ENCODE results near the gene GTPBP2.
A peak's percentile ranks its signal among the peaks of the same experiment; 100 is the strongest.

Gene GTPBP2

DNA sequence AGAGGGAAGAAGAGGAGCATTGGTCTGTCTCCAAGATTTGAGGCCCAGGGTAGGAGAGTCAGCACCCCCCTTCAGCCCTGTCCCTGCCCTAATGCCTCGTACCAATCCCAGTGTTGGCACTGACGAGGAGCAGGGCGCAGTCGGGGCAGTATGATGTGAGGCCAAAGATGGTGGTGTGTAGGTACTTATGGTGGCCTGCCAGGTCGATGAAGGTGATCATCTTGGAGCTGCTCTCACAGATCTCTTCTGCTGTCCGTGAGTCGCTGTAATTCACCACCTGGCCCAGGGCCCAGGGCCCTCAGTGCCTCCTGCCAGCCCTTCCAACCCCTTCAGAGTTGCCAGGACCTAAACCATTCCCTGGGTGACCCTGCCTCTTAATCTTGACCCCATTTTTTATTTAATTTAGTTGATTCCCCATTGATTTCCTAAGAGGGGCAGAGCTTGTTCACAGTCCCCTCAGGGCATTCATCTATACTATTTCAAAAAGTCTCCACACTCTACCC lies 4.2 kb downstream of the GTPBP2 start:
- no peak for DNase-seq
- peaks cover 9 to 71% (median 55%) of the 10 kb centered on the region in 4 experiments for H3K36me3 ChIP-seq (ENCODE audit: control insufficient read depth in 4 of 4, insufficient read depth in 4 of 4, low read length in 3 of 4)
- H3K4me3 ChIP-seq (ENCODE audit: control insufficient read depth in 1 of 7, extremely low read depth in 1 of 7, insufficient read depth in 4 of 7, low read depth in 2 of 7, low read length in 6 of 7): no peak overlapping the region
- H3K27ac ChIP-seq (ENCODE audit: insufficient read depth in 1 of 2, low read depth in 1 of 2, low read length in 2 of 2, poor library complexity in 1 of 2, severe bottlenecking in 2 of 2): no peak overlapping the region
- no peaks in the 10 kb centered on the region for H3K9me3 ChIP-seq (ENCODE audit: control extremely low read depth in 1 of 5, control insufficient read depth in 4 of 5, insufficient read depth in 2 of 5, low read depth in 1 of 5, low read length in 4 of 5)
- 97% methylated on average over 3 of the region's 7 CpGs for WGBS (ENCODE audit: insufficient coverage)
- no peaks in the 10 kb centered on the region for H3K27me3 ChIP-seq (replicated peaks in 2 of 5; ENCODE audit: control insufficient read depth in 4 of 5, insufficient read depth in 5 of 5, low read length in 4 of 5)
- ChIA-PET POLR2A (no interaction called here), CTCF (no interaction called here)
- peaks cover 4 to 27% (median 18%) of the 10 kb centered on the region in 4 experiments for H3K4me1 ChIP-seq (ENCODE audit: control extremely low read depth in 1 of 4, control insufficient read depth in 4 of 4, insufficient read depth in 4 of 4, low read length in 3 of 4)

- 99% methylated on average over 12 of the region's 12 CpGs for WGBS (ENCODE audit: insufficient coverage)
- Histone ChIP-seq H3K9me3 (ENCODE audit: control extremely low read depth in 1 of 5, control insufficient read depth in 4 of 5, insufficient read depth in 2 of 5, low read depth in 1 of 5, low read length in 4 of 5) (no peaks in the 10 kb centered on the region), H3K4me3 (ENCODE audit: control insufficient read depth in 1 of 7, extremely low read depth in 1 of 7, insufficient read depth in 4 of 7, low read depth in 2 of 7, low read length in 6 of 7) (no peak overlapping the region), H3K27ac (ENCODE audit: insufficient read depth in 1 of 2, low read depth in 1 of 2, low read length in 2 of 2, poor library complexity in 1 of 2, severe bottlenecking in 2 of 2) (no peak overlapping the region), H3K36me3 (ENCODE audit: control insufficient read depth in 4 of 4, insufficient read depth in 4 of 4, low read length in 3 of 4) (peaks cover 9 to 74% (median 56%) of the 10 kb centered on the region in 4 experiments), H3K27me3 (replicated peaks in 2 of 5; ENCODE audit: control insufficient read depth in 4 of 5, insufficient read depth in 5 of 5, low read length in 4 of 5) (no peaks in the 10 kb centered on the region), H3K4me1 (ENCODE audit: control extremely low read depth in 1 of 4, control insufficient read depth in 4 of 4, insufficient read depth in 4 of 4, low read length in 3 of 4) (peaks cover 9 to 27% (median 16%) of the 10 kb centered on the region in 4 experiments)
- ChIA-PET POLR2A (no interaction called here), CTCF (interaction anchor here (0.9 kb wide), 1 partner anchor 16 kb away, joined by 3 read pairs; no protein-coding TSS in a partner anchor)
- DNase-seq: no peak
Measured at GRCh38 chr6:43623880-43624785, 4.9 kb downstream of the GTPBP2 start.

DNA sequence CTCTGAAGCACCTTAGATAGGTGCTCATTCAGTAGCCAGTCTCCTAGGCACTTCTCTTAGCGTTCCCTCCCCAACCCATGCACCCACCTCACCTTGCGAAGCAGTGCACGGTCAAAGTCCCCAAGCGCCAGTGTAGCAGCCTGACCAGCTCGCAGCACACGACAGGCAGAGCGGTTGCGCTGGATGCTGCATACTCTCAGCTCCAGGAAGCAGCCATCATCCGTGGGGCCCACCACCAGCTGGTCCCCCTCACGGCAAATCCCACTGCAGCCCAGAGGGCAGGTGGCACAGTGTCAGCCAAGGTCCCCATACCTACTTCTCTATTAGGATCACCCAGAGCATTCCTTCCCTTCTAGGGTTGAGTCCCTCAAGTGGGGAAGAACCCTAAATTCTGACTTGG lies 6.5 kb downstream of the GTPBP2 start:
- H3K36me3 ChIP-seq (ENCODE audit: control insufficient read depth in 4 of 4, insufficient read depth in 4 of 4, low read length in 3 of 4): peaks cover 9 to 76% (median 56%) of the 10 kb centered on the region in 4 experiments
- CTCF ChIA-PET: interaction anchor here (0.8 to 1.0 kb wide), 2 partner anchors 14 to 48 kb away, joined by 3 to 4 read pairs; no protein-coding TSS in a partner anchor
- H3K4me3 ChIP-seq (ENCODE audit: control insufficient read depth in 1 of 7, extremely low read depth in 1 of 7, insufficient read depth in 4 of 7, low read depth in 2 of 7, low read length in 6 of 7): no peak overlapping the region
- 95% methylated on average over 10 of the region's 10 CpGs for WGBS (ENCODE audit: insufficient coverage)
- no peak for DNase-seq
- POLR2A ChIA-PET: interaction anchor here (0.7 kb wide), 1 partner anchor 9 kb away, joined by 5 read pairs; no protein-coding TSS in a partner anchor
- H3K9me3 ChIP-seq (ENCODE audit: control extremely low read depth in 1 of 5, control insufficient read depth in 4 of 5, insufficient read depth in 2 of 5, low read depth in 1 of 5, low read length in 4 of 5): no peaks in the 10 kb centered on the region
- H3K27me3 ChIP-seq (replicated peaks in 2 of 5; ENCODE audit: control insufficient read depth in 4 of 5, insufficient read depth in 5 of 5, low read length in 4 of 5): no peaks in the 10 kb centered on the region
- no peak overlapping the region for H3K27ac ChIP-seq (ENCODE audit: insufficient read depth in 1 of 2, low read depth in 1 of 2, low read length in 2 of 2, poor library complexity in 1 of 2, severe bottlenecking in 2 of 2)
- H3K4me1 ChIP-seq (ENCODE audit: control extremely low read depth in 1 of 4, control insufficient read depth in 4 of 4, insufficient read depth in 4 of 4, low read length in 3 of 4): peaks cover 6 to 16% (median 11%) of the 10 kb centered on the region in 4 experiments

- ChIA-PET CTCF (interaction anchor here (1.0 kb wide), 1 partner anchor 49 kb away, joined by 4 read pairs; no protein-coding TSS in a partner anchor), POLR2A (interaction anchor here (0.7 kb wide), 1 partner anchor 9 kb away, joined by 5 read pairs; no protein-coding TSS in a partner anchor)
- no peaks in the 10 kb centered on the region for H3K27me3 ChIP-seq (replicated peaks in 2 of 5; ENCODE audit: control insufficient read depth in 4 of 5, insufficient read depth in 5 of 5, low read length in 4 of 5)
- no peak for DNase-seq
- WGBS (ENCODE audit: insufficient coverage): 97% methylated on average over 9 of the region's 10 CpGs
- H3K27ac ChIP-seq (ENCODE audit: insufficient read depth in 1 of 2, low read depth in 1 of 2, low read length in 2 of 2, poor library complexity in 1 of 2, severe bottlenecking in 2 of 2): no peak overlapping the region
- no peaks in the 10 kb centered on the region for H3K9me3 ChIP-seq (ENCODE audit: control extremely low read depth in 1 of 5, control insufficient read depth in 4 of 5, insufficient read depth in 2 of 5, low read depth in 1 of 5, low read length in 4 of 5)
- H3K36me3 ChIP-seq (ENCODE audit: control insufficient read depth in 4 of 4, insufficient read depth in 4 of 4, low read length in 3 of 4): peaks cover 9 to 70% (median 56%) of the 10 kb centered on the region in 4 experiments
- H3K4me3 ChIP-seq (ENCODE audit: control insufficient read depth in 1 of 7, extremely low read depth in 1 of 7, insufficient read depth in 4 of 7, low read depth in 2 of 7, low read length in 6 of 7): no peak overlapping the region
- H3K4me1 ChIP-seq (ENCODE audit: control extremely low read depth in 1 of 4, control insufficient read depth in 4 of 4, insufficient read depth in 4 of 4, low read length in 3 of 4): peaks cover 0 to 9% (median 6%) of the 10 kb centered on the region in 4 experiments
Measured at GRCh38 chr6:43621836-43622180, 7.3 kb downstream of the GTPBP2 start.

GRCh38 chr6:43621078-43621835 lies 7.8 kb downstream of the GTPBP2 start:
- Histone ChIP-seq H3K27ac (ENCODE audit: insufficient read depth in 1 of 2, low read depth in 1 of 2, low read length in 2 of 2, poor library complexity in 1 of 2, severe bottlenecking in 2 of 2) (peak overlapping the region in 1 of 2 experiments; percentile 22), H3K4me3 (ENCODE audit: control insufficient read depth in 1 of 7, extremely low read depth in 1 of 7, insufficient read depth in 4 of 7, low read depth in 2 of 7, low read length in 6 of 7) (no peak overlapping the region), H3K4me1 (ENCODE audit: control extremely low read depth in 1 of 4, control insufficient read depth in 4 of 4, insufficient read depth in 4 of 4, low read length in 3 of 4) (peaks cover 0 to 9% (median 6%) of the 10 kb centered on the region in 4 experiments), H3K27me3 (replicated peaks in 2 of 5; ENCODE audit: control insufficient read depth in 4 of 5, insufficient read depth in 5 of 5, low read length in 4 of 5) (no peaks in the 10 kb centered on the region), H3K36me3 (ENCODE audit: control insufficient read depth in 4 of 4, insufficient read depth in 4 of 4, low read length in 3 of 4) (peaks cover 9 to 64% (median 55%) of the 10 kb centered on the region in 4 experiments), H3K9me3 (ENCODE audit: control extremely low read depth in 1 of 5, control insufficient read depth in 4 of 5, insufficient read depth in 2 of 5, low read depth in 1 of 5, low read length in 4 of 5) (no peaks in the 10 kb centered on the region)
- no peak for DNase-seq
- ChIA-PET POLR2A (no interaction called here), CTCF (interaction anchor here (1.0 kb wide), 1 partner anchor 49 kb away, joined by 4 read pairs; no protein-coding TSS in a partner anchor)
- over 99% methylated on average over 11 of the region's 12 CpGs for WGBS (ENCODE audit: insufficient coverage)

GRCh38 chr6:43616725-43617472 lies 12.2 kb downstream of the GTPBP2 start:
- CTCF ChIA-PET: interaction anchor here (1.4 kb wide), 1 partner anchor 28 kb away, joined by 3 read pairs; the partner anchor contains the start of gene RSPH9
- peak in 2 of 3 donors; percentile 24 to 51 for DNase-seq
- Histone ChIP-seq H3K9me3 (ENCODE audit: control extremely low read depth in 1 of 5, control insufficient read depth in 4 of 5, insufficient read depth in 2 of 5, low read depth in 1 of 5, low read length in 4 of 5) (no peaks in the 10 kb centered on the region), H3K27ac (ENCODE audit: insufficient read depth in 1 of 2, low read depth in 1 of 2, low read length in 2 of 2, poor library complexity in 1 of 2, severe bottlenecking in 2 of 2) (no peak overlapping the region), H3K4me3 (ENCODE audit: control insufficient read depth in 1 of 7, extremely low read depth in 1 of 7, insufficient read depth in 4 of 7, low read depth in 2 of 7, low read length in 6 of 7) (no peak overlapping the region), H3K4me1 (ENCODE audit: control extremely low read depth in 1 of 4, control insufficient read depth in 4 of 4, insufficient read depth in 4 of 4, low read length in 3 of 4) (peaks cover 0 to 9% (median 6%) of the 10 kb centered on the region in 4 experiments), H3K36me3 (ENCODE audit: control insufficient read depth in 4 of 4, insufficient read depth in 4 of 4, low read length in 3 of 4) (peaks cover 6 to 38% (median 31%) of the 10 kb centered on the region in 4 experiments), H3K27me3 (replicated peaks in 2 of 5; ENCODE audit: control insufficient read depth in 4 of 5, insufficient read depth in 5 of 5, low read length in 4 of 5) (no peaks in the 10 kb centered on the region)
- WGBS (ENCODE audit: insufficient coverage): 84% methylated on average over 5 of the region's 9 CpGs
- POLR2A ChIA-PET: no interaction called here

Data from common myeloid progenitor, CD34-positive (primary cell).